Fibroblast of skin of right biceps (primary cell): ENCODE results near the gene LITAF.
"Not testable (repeated sequence)": the region's sequence is repeated elsewhere in the genome, so short reads cannot be mapped to it uniquely, and the experiment has no call there.

Experiments used
- DNase-seq: peaks from one replicate; pipeline ENCODE4 v3.0.0-alpha.2; 2013

Gene LITAF

DNA sequence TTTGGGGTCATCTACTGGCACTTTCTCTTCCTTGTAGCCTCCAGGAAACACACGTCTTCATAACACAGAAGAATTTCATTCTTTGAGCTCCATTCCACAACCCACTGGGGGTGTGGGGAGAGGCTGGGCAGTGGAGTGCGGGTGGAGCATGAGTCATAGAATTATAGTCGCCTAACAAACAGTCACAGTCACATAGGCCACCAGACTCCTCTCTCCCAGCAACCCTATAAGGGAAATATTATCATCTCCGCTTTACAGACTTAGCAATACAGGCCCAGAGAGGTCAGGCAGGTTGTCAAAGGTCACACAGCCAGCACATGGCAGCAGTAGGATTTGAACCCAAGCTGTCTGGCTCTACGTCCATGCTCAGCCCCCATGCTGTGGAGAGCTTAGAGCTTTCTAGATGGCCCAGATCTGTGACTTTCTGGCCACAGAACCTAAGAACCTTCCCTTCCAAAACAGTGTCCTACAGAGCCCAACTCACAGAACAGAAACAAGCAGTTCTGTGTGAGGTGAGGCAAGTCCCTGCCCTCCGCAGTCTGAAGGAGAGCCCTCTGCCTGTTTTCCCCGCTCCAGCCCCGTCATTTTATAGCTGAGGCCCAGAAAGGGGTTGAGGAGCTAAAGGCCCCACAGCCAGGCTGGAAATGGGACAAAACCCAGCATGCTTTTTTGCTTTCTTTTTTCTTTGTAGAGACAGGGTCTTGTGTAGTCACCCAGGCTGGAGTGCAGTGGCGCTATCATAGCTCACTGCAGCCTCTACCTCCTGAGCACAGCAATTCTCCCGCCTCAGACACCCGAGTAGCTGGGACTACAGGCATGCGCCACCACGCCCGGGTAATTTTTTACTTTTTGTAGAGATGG lies 10.7 kb upstream of the LITAF start:
- peak; percentile 39 for DNase-seq

DNA sequence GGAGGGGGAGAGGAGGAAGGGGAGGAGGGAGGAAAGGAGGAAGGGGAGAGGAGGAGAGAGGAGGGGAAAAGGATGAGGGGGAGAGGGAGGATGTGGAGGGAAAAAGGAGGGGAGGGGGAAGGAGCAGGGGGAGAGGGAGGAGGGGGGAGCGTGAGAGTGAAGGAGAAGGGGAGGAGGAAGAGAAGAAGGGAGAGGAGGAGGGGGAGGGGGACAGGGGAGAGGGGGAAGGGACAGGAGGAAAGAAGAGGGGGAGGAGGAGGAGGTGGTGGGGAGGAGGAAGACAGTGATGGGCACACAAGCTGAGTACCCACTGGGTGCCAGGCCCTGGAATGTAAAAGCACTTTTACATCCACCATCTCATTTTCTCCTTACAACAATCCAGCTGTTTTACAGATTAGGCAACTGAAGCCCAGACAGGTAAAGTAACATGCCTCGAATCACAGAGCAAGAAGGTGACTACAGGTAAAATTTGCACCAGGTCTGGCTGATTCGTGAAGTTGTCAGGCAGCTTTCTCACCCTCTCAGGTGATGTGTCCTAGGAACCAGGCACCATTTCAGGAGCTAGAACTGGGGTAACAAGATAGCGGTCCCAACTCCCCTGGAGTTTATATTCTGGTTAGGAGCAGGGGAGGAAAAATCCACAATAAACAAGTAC lies 10.0 kb upstream of the LITAF start:
- no peak for DNase-seq

DNA sequence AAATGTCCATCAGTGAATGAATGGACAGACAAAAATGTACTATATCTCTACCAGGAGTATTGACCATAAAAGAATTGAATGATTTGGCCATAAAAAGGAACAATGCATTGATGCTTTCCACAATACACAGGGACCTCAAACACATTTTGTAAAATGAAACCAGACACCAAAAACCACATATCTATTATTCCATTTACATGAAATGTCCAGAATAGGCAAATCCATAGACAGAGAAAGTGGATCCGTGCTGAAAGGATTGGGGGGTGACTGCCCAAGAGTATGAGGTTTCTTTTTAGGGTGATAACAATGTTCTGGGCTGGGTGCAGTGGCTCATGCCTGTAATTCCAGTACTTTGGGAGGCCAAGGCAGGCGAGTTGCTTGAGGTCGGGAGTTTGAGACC lies 6.9 kb upstream of the LITAF start:
- DNase-seq, result no peak

- not testable (repeated sequence) for DNase-seq
Measured at GRCh38 chr16:11593076-11593475, 6.4 kb upstream of the LITAF start.

- not testable (repeated sequence) for DNase-seq
Measured at GRCh38 chr16:11591630-11592029, 4.9 kb upstream of the LITAF start.

DNA sequence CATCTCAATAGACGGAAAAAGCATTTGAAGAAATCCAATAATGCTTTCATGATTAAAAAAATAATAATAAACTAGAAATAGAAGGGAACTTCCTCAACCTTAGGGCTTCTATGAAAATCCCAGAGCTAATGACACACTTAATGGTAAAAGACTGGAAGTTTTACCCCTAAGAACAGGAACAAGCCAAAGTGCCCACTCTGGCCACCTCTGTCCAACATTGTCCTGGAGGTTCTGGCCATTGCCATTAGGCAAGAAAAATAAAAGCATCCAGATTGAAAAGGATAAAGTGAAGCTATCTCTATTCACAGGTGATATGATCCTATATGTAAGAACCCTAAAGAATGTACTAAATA lies 2.5 kb upstream of the LITAF start:
- no peak for DNase-seq

- no peak for DNase-seq
Measured at GRCh38 chr16:11588321-11589197, 1.8 kb upstream of the LITAF start.

DNA sequence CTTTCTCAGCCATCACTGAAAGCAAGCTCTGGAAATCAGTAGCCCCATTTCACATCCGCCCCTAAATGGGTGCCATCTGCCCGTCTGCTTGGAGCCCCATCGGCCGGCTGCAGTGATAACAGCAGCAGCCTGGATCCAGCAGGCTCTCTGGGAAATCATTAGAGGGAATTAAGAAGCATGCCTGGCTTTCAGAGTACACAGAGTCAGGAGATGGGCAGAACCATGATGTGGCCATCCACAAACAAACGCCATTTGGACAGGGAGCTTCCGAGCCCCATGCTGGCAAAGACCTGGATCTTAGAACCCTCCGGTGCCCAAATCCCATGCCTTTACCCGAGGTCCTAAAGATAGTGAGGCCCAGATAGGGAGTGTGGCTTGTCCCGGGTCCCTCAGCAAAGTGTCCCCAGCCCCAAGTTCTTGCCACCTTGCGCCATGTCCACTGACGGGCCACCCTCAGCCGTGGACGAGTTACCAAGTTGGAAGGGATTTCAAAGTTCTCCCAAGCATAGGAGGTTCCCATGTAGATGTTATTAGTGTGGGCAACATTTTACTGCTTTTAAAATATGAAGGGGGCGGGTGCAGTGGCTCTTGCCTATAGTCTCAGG lies 1.0 kb upstream of the LITAF start:
- DNase-seq, result no peak

GRCh38 chr16:11586378-11586855 lies 302 bp downstream of the LITAF start:
- DNase-seq, result no peak

DNA sequence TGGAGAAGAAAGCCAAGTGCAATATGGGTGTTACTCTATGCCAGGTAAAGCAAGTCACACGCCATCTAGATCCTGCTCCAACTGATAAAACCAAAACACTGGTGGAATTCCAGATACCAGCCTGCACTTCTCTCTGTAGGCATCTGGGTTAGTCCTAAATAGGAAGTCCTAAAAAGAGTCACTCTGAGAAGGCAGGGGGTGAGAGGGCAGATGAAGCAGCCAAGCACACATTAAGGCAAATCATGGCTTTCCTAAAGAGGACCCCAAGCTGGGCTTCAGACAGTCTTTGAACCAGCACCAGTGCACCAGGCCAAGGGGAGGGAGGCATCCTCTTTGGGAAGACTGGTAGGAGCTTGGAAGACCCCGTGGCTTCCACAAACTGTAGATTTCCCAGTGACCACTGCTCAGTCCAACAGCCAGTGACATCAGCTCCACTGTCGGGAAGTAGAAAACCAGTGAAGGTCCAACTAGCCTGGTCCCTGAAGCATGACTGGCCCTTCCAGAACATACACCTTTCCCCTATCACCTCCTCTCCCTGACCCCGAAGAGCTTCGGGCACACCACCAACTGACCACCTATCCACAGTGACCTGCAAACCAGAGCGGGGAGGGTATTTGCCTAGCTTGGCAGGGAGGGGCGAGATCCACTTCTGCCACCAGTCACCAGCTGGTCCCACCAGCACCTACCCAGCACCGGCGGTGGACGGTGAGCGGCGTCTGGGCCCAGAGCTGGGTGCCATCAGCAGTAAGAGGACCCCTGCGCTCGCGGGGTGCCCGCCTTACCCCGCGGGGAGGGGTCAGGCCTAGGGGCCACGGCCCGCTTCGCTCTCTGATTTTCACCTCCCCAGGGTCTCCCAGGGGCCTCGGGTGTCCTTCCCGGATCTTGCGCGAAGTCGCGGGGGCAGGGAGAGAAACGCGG lies 1.0 kb downstream of the LITAF start:
- DNase-seq, result no peak

DNA sequence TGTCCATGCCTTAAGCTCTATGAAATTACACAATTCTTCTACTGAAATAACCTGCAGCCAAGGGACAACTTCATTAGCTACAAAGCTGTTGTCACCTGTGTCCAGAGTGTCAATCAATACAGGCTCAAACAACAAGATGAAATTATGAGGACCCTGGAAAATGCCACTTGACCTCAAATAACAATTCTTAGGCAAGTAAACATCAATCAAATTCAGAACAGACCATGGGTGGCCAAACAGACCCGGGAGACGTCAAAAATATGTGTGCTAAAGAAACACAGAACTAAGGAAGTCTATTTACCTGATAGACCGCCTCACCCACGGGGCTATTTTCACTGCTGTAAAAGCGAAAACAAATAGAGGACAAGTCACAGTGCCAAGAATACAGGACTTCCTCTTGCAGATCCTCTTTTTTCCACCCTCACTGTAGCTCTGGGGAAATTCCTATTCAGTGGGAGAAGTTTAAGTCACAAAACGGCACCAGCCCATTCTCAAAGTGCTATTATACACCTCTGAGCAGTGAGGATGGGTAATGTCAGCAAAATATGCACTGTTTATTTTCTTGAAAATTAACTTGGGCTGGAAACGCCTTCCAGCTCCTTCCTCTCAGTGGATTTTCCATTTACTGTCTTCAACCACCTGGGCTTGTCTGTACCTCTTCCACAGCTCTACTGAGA lies 2.7 kb downstream of the LITAF start:
- no peak for DNase-seq

DNA sequence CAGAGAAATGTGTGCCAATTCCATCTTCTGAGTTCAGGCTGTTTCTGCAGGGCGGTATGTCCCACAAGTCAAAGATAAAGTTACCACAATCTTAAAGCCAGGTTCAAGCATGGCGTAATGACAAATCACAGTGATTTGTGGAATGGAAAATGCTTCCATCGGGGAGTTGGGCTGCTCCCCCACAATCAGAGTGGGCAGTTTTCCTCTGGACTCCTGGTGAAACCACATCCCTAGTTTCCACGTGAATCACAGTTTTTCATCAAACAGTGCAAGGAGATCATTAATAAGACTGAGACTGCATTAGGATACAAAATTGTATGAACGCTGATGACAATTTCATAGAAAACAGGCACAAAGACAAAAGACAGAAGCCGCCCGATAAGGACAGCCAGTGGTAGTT lies 3.6 kb downstream of the LITAF start:
- DNase-seq, result peak; percentile 51

- DNase-seq, result no peak
Measured at GRCh38 chr16:11582157-11582814, 4.4 kb downstream of the LITAF start.

DNA sequence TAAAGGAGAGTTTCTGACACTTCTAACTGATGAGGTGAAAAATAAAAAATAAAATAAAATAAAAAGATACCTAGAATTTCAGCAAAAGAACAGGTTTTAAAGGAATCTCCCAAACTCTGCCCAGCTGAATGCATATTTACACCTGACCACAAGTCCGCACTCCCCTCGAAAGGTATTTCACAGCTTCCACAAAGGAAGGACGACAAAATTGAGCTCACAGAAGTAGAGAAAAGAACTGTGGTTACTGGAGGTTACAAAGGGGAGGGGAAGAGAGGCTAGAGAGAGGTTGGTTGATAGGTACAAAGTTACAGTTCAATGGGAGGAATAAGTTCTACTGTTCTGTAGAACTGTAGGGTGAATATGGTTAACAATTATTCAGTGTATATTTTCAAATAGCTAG lies 5.0 kb downstream of the LITAF start:
- no peak for DNase-seq

DNA sequence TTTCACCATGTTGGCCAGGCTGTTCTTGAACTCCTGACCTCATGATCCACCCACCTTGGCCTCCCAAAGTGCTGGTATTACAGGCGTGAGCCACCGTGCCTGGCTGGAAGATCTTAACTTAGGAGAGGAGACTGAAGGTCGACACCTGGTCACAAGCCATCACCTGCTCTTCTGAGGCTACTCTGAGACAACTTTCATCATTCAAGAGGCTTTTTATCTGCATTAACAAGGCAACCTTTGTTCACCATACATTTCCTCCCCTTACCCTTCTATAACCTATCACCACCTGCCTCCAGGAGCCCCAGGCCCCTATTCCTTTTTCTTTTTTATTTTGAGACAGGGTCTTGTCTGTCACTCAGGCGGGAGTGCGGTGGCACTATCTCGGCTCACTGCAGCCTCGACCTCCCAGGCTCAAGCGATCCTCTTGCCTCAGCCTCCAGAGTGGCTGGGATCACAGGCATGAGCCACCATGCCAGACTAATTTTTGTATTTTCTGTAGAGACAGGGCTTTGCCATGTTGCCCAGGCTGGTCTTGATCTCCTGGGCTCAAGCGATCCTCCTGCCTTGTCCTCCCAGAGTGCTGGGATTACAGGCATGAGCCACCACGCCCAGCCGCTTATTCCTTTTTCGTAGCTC lies 6.2 kb downstream of the LITAF start:
- DNase-seq, result no peak

DNA sequence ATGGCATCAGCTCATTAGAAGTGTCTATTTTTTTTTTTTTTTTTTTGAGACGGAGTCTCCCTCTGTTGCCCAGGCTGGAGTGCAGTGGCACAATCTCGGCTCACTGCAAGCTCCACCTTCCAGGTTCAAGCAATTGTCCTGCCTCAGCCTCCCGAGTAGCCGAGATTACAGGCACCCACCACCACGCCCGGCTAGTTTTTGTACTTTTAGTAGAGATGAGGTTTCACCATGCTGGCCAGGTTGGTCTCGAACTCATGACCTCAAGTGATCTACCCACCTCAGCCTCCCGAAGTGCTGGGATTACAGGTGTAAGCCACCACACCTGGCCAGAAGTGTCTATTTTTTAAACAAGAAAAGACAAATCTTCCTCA lies 9.4 kb downstream of the LITAF start:
- not testable (repeated sequence) for DNase-seq

DNA sequence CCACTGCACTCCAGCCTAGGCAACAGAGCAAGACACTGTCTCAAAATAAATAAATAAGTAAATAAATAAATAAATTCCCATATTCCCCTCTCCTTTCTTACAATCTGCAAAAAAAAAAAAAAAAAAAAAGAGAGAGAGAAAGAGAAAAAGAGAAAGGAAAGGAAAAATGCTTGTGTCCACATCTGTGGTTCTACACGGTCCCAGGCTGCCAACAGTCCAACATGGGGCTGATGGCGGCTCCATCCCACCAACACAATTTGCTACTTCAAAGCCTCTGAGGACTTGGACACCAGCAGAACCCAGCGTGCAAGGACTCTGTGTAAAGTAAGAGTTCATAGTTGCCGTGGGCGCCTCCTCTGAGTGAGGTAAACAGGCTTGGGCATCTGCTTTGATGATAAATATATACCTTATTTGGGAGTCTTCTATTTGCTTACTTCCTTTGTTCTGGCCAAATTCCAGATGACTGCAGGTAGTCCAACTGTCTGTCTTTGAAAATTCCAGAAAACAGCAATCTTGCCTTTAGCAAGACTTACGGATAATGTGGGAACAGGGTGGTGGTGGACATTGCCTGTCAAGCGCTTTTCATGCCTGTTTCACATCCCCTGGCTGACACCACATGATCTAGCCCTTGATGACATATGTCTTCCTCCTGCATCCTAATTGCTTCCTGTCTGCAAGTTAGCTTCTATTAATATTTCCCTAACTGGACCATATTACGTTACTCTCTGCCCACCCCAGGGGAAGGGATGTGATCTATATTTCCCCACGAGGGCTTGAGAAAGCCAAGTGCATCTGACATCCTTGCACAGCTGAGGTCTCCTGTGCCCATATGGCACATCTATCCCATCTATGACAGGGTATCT lies 10.1 kb downstream of the LITAF start:
- DNase-seq, result no peak

GRCh38 chr16:11575223-11575589 lies 11.5 kb downstream of the LITAF start:
- DNase-seq, result no peak

- no peak for DNase-seq
Measured at GRCh38 chr16:11572301-11572995, 14.3 kb downstream of the LITAF start.
